ENCODE measurements around the gene FAF2. TPM values are rescaled to one million over a fixed set of nuclear protein-coding genes. Genes with fewer than 3 reads are reported as not detected.
"Not testable (repeated sequence)": the region's sequence is repeated elsewhere in the genome, so short reads cannot be mapped to it uniquely, and the experiment has no call there.

FAF2 gene
- total and polyA plus RNA-seq, 10 donors, result 7.6 to 41.3 (median 31.8) TPM

DNA sequence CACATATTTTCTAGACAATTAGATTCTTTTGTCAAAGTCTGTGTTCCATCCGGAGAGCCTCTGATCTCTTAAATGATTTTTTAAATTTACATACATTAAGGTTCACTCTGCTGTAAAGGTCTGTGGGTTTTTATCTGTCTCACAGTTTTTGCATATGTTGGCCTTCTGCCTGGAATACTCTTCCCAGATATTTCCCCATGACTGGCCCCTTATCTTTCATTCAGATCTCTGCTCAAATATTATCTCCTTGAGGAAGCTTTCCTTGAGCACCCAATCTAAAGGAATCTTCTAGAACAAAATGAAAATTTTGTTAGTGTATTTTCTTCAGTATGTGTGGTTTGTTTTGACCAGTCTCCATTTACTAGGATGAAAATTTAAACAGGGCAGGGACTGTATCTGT lies 26.3 kb downstream of the FAF2 start:
- no peak overlapping the region for H3K4me3 ChIP-seq
- WGBS, 5 donors, result 89 to 100% (median 97%) methylated on average over 1 of the region's 1 CpG
- H3K27ac ChIP-seq, result no peak overlapping the region
- TF ChIP-seq POLR2AphosphoS5 (IDR thresholded peaks at IDR 0.05) (no peak), POLR2A (IDR thresholded peaks at IDR 0.05) (no peak)
- TF ChIP-seq, protein P1, sequence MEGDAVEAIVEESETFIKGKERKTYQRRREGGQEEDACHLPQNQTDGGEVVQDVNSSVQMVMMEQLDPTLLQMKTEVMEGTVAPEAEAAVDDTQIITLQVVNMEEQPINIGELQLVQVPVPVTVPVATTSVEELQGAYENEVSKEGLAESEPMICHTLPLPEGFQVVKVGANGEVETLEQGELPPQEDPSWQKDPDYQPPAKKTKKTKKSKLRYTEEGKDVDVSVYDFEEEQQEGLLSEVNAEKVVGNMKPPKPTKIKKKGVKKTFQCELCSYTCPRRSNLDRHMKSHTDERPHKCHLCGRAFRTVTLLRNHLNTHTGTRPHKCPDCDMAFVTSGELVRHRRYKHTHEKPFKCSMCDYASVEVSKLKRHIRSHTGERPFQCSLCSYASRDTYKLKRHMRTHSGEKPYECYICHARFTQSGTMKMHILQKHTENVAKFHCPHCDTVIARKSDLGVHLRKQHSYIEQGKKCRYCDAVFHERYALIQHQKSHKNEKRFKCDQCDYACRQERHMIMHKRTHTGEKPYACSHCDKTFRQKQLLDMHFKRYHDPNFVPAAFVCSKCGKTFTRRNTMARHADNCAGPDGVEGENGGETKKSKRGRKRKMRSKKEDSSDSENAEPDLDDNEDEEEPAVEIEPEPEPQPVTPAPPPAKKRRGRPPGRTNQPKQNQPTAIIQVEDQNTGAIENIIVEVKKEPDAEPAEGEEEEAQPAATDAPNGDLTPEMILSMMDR (IDR thresholded peaks at IDR 0.05 in 8 of 11, conservative IDR thresholded peaks at IDR 0.05 in 3 of 11), result no peak
- H3K27me3 ChIP-seq (replicated peaks in 1 of 7), result no peaks in the 10 kb centered on the region
- intact Hi-C loops (cut with DNase I; ENCODE audit: low total_unique reads), result no loop called here
- peaks cover 0 to 11% (median 0%) of the 10 kb centered on the region in 8 donors for H3K9me3 ChIP-seq
- H3K4me1 ChIP-seq, result peaks cover 0 to 9% (median 4%) of the 10 kb centered on the region in 6 donors
- no peak for DNase-seq
- peaks cover 0 to 51% (median 7%) of the 10 kb centered on the region in 6 donors for H3K36me3 ChIP-seq

DNA sequence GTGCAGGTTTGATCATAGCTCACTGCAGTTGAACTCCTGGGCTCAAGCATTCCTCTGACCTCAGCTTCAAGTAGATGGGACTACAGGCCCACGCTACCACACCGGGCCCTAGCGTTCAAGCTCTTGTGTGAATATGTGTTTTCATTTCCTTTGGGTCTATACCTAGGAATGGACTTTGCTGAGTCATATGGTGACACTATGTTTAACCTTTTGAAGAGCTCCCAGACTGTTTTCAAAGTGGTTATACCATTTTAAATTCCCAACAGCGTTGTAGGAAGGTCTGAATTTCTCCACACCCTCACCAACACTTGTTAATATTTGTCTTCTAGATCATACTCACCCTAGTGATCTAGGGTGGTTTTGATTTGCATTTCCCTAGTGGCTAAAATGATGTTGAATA lies 33.5 kb downstream of the FAF2 start:
- Histone ChIP-seq H3K9me3 (no peaks in the 10 kb centered on the region), H3K4me1 (peaks cover 0 to 30% (median 0%) of the 10 kb centered on the region in 6 donors), H3K36me3 (peaks cover 0 to 76% (median 41%) of the 10 kb centered on the region in 6 donors), H3K27me3 (replicated peaks in 1 of 7) (no peaks in the 10 kb centered on the region), H3K4me3 (no peak overlapping the region), H3K27ac (no peak overlapping the region)
- intact Hi-C loops (cut with DNase I; ENCODE audit: low total_unique reads), result no loop called here
- TF ChIP-seq, protein P1 (IDR thresholded peaks at IDR 0.05 in 8 of 11, conservative IDR thresholded peaks at IDR 0.05 in 3 of 11), result no peak
- TF ChIP-seq POLR2A (IDR thresholded peaks at IDR 0.05), result no peak
- no peak for TF ChIP-seq POLR2AphosphoS5 (IDR thresholded peaks at IDR 0.05)
- DNase-seq, result no peak
- 79 to 88% (median 86%) methylated on average over 4 of the region's 4 CpGs for WGBS, 5 donors

DNA sequence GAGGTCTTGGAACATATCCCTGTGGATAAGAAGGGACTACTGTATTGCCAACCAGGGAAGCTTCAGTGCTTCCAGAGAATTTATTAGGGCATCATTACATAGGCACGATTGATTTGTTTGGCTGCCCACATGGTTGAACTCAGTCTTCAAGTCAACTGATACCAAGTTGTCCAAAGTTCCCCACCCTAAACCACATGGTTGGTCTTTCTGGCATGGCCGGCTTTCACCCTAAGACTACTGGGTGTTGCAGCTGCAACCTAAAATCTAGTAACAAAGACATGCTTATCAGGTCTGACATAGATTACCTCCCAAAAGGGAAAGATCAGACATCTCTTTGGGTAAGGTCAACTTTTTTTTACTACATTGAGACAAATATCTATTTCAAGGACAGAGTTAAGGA lies 37.0 kb downstream of the FAF2 start:
- Histone ChIP-seq H3K36me3 (peaks cover 0 to 90% (median 47%) of the 10 kb centered on the region in 6 donors), H3K9me3 (no peaks in the 10 kb centered on the region), H3K4me1 (peaks cover 0 to 52% (median 0%) of the 10 kb centered on the region in 6 donors), H3K27ac (peak overlapping the region in 1 of 8 donors; percentile 2), H3K27me3 (replicated peaks in 1 of 7) (no peaks in the 10 kb centered on the region), H3K4me3 (no peak overlapping the region)
- TF ChIP-seq POLR2AphosphoS5 (IDR thresholded peaks at IDR 0.05), result no peak
- TF ChIP-seq, protein P1 (IDR thresholded peaks at IDR 0.05 in 8 of 11, conservative IDR thresholded peaks at IDR 0.05 in 3 of 11), result no peak
- TF ChIP-seq POLR2A (IDR thresholded peaks at IDR 0.05), result no peak
- DNase-seq, result no peak
- intact Hi-C loops (cut with DNase I; ENCODE audit: low total_unique reads), result no loop called here
- 86 to 98% (median 91%) methylated on average over 2 of the region's 2 CpGs for WGBS, 5 donors

DNA sequence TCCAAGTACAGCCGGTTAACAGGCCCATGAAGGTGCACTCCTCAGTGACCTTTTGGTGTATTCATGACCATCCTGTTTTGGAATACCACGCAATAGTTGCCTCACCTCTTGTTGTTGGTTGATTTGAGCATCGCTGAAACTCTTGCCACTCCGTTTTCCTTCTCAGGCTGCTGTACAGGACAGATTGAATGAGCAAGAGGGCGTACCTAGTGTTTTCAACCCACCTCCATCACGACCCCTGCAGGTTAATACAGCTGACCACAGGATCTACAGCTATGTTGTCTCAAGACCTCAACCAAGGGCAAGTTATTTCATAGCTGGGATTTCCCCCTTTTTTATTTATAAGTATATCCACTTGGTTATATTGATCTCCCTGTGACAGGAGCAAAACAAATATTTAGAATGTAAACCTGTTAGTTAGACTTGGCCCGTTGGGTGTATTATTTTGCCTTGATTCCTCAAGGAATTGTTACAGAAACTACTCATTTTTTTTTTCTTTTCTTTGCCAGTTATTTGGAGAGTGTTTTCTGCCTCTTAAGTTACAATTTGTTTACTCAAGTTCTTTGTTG lies 38.1 kb downstream of the FAF2 start:
- H3K4me1 ChIP-seq, result peaks cover 0 to 52% (median 0%) of the 10 kb centered on the region in 6 donors
- peaks cover 0 to 90% (median 49%) of the 10 kb centered on the region in 6 donors for H3K36me3 ChIP-seq
- H3K27me3 ChIP-seq (replicated peaks in 1 of 7), result no peaks in the 10 kb centered on the region
- no peaks in the 10 kb centered on the region for H3K9me3 ChIP-seq
- 86 to 94% (median 90%) methylated on average over 7 of the region's 7 CpGs for WGBS, 5 donors
- no peak overlapping the region for H3K4me3 ChIP-seq
- TF ChIP-seq POLR2AphosphoS5 (IDR thresholded peaks at IDR 0.05) (no peak), POLR2A (IDR thresholded peaks at IDR 0.05) (no peak)
- TF ChIP-seq, protein P1 (IDR thresholded peaks at IDR 0.05 in 8 of 11, conservative IDR thresholded peaks at IDR 0.05 in 3 of 11), result no peak
- no peak overlapping the region for H3K27ac ChIP-seq
- intact Hi-C loops (cut with DNase I; ENCODE audit: low total_unique reads), result no loop called here
- DNase-seq, result no peak

DNA sequence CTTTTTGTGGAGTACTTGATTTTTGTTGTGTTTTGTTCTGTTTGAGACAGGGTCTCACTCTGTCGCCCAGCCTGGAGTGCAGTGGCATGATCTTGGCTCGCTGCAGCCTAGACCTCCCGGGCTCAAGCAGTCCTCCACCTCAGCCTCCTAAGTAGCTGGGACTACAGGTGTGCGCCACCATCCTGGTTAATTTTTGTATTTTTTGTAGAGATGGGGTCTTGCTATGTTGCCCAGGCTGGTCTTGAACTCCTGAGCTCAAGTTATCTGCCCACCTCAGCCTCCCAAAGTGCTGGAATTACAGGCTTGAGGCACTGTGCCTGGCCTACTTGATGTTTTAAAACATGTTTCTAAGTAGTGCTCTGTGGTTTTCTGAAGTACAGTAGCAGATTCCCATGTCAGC lies 39.0 kb downstream of the FAF2 start:
- intact Hi-C loops (cut with DNase I; ENCODE audit: low total_unique reads), result not testable (repeated sequence)

More for the DNA sequence above, 39.0 kb downstream of the FAF2 start:
- not testable (repeated sequence) for DNase-seq; H3K27ac ChIP-seq; H3K9me3 ChIP-seq; H3K27me3 ChIP-seq (replicated peaks in 1 of 7); H3K4me3 ChIP-seq
- peaks cover 0 to 52% (median 0%) of the 10 kb centered on the region in 6 donors for H3K4me1 ChIP-seq
- WGBS, 5 donors, result 97 to 100% (median 98%) methylated on average over 4 of the region's 4 CpGs
- H3K36me3 ChIP-seq, result peaks cover 0 to 90% (median 51%) of the 10 kb centered on the region in 6 donors
